ENCODE data around the gene MAP7D3.
"Not testable (repeated sequence)": the region's sequence is repeated elsewhere in the genome, so short reads cannot be mapped to it uniquely, and the experiment has no call there.

Gene MAP7D3

GRCh38 chrX:136250191-136251040 lies 784 bp downstream of the MAP7D3 start:
- DNase-seq (ENCODE audit: extremely low read depth in 1 of 2, low read depth in 1 of 2), result peak in 1 of 2 donors; percentile 17

- no peak for DNase-seq (ENCODE audit: extremely low read depth in 1 of 2, low read depth in 1 of 2)
These were observed 5.0 kb downstream of the MAP7D3 start for GRCh38 chrX:136246201-136246600.

GRCh38 chrX:136237849-136238248 lies 13.4 kb downstream of the MAP7D3 start:
- not testable (repeated sequence) for DNase-seq (ENCODE audit: extremely low read depth in 1 of 2, low read depth in 1 of 2)

- no peak for DNase-seq (ENCODE audit: extremely low read depth in 1 of 2, low read depth in 1 of 2)
These were observed 14.1 kb downstream of the MAP7D3 start for GRCh38 chrX:136237074-136237473.

GRCh38 chrX:136228839-136229207 lies 22.4 kb downstream of the MAP7D3 start:
- no peak for DNase-seq (ENCODE audit: extremely low read depth in 1 of 2, low read depth in 1 of 2)

GRCh38 chrX:136227948-136228838 lies 23.0 kb downstream of the MAP7D3 start:
- no peak for DNase-seq (ENCODE audit: extremely low read depth in 1 of 2, low read depth in 1 of 2)

GRCh38 chrX:136227074-136227473 lies 24.1 kb downstream of the MAP7D3 start:
- no peak for DNase-seq (ENCODE audit: extremely low read depth in 1 of 2, low read depth in 1 of 2)

GRCh38 chrX:136221851-136222513 lies 29.2 kb downstream of the MAP7D3 start:
- DNase-seq (ENCODE audit: extremely low read depth in 1 of 2, low read depth in 1 of 2), result no peak

GRCh38 chrX:136220951-136221350 lies 30.2 kb downstream of the MAP7D3 start:
- no peak for DNase-seq (ENCODE audit: extremely low read depth in 1 of 2, low read depth in 1 of 2)

- DNase-seq (ENCODE audit: extremely low read depth in 1 of 2, low read depth in 1 of 2), result no peak
These were observed 30.7 kb downstream of the MAP7D3 start for GRCh38 chrX:136220540-136220939.

- DNase-seq (ENCODE audit: extremely low read depth in 1 of 2, low read depth in 1 of 2), result no peak
These were observed 31.3 kb downstream of the MAP7D3 start for GRCh38 chrX:136219893-136220292.

GRCh38 chrX:136215559-136215958 lies 35.6 kb downstream of the MAP7D3 start:
- DNase-seq (ENCODE audit: extremely low read depth in 1 of 2, low read depth in 1 of 2), result no peak

- no peak for DNase-seq (ENCODE audit: extremely low read depth in 1 of 2, low read depth in 1 of 2)
These were observed 36.6 kb downstream of the MAP7D3 start for GRCh38 chrX:136214551-136214950.

- DNase-seq (ENCODE audit: extremely low read depth in 1 of 2, low read depth in 1 of 2), result no peak
These were observed 38.6 kb downstream of the MAP7D3 start for GRCh38 chrX:136212557-136213111.

- DNase-seq (ENCODE audit: extremely low read depth in 1 of 2, low read depth in 1 of 2), result no peak
These were observed 39.2 kb downstream of the MAP7D3 start for GRCh38 chrX:136211766-136212556.

GRCh38 chrX:136210806-136211205 lies 40.4 kb downstream of the MAP7D3 start:
- DNase-seq (ENCODE audit: extremely low read depth in 1 of 2, low read depth in 1 of 2), result no peak

- DNase-seq (ENCODE audit: extremely low read depth in 1 of 2, low read depth in 1 of 2), result no peak
These were observed 41.0 kb downstream of the MAP7D3 start for GRCh38 chrX:136210243-136210642.

GRCh38 chrX:136209751-136210150 lies 41.4 kb downstream of the MAP7D3 start:
- DNase-seq (ENCODE audit: extremely low read depth in 1 of 2, low read depth in 1 of 2), result no peak

- DNase-seq (ENCODE audit: extremely low read depth in 1 of 2, low read depth in 1 of 2), result peak in 1 of 2 donors; percentile 3
These were observed 42.0 kb downstream of the MAP7D3 start for GRCh38 chrX:136209016-136209738.

Data from activated CD8-positive, alpha-beta memory T cell treated with anti-CD3 and anti-CD28 coated beads for 1 hour (primary cell).